IMR-90 (cell line): Measurements from ENCODE around the gene MYBL2. TPM values are rescaled to one million over a fixed set of nuclear protein-coding genes. Genes with fewer than 3 reads are reported as not detected.

Source experiments
- ATAC-seq: fragments of 200-7000 bp; cut with Tn5 transposase; 2 replicates; pipeline ENCODE4 v1.9.1; 2020; ENCODE audit warnings: low read depth, mild to moderate bottlenecking, moderate library complexity
- BruUV-seq: library from RNA; stranded (reverse); fragments of 400-500 nt; replicated peaks from 2 replicates; lab custom pipeline; 2021; lab: Mats Ljungman, UMichigan
- CTCF ChIA-PET: fragments of 300-600 bp; formaldehyde crosslinking; extraction: SDS; loops from one replicate; lab custom pipeline; 2021; ENCODE audit warnings: antibody characterized with exemption; lab: Yijun Ruan, JAX
- POLR2A ChIA-PET: fragments of 300-600 bp; sonication (Branson Sonifier 250); formaldehyde crosslinking; loops from one replicate; lab custom pipeline; 2022; ENCODE audit warnings: antibody characterized with exemption; ENCODE audit not compliant: unreplicated experiment; lab: Charles Lee
- DNase-seq: peaks from one replicate; pipeline ENCODE4 v3.0.0; 2013
- H2AFZ ChIP-seq: replicated peaks from 2 replicates; pipeline ENCODE3; 2013; ENCODE audit warnings: low read length, mild to moderate bottlenecking; ENCODE audit not compliant: poor library complexity
- H2AK5ac ChIP-seq: 2 replicates; pipeline ENCODE4 v1.6.1; 2013; ENCODE audit warnings: low read depth, low read length, inconsistent platforms
- H2AK9ac ChIP-seq: replicated peaks from 2 replicates; pipeline ENCODE3; 2013; ENCODE audit warnings: mild to moderate bottlenecking, low read depth, low read length, moderate library complexity; ENCODE audit not compliant: poor library complexity
- H2BK120ac ChIP-seq: 2 replicates; pipeline ENCODE4 v1.6.1; 2013; ENCODE audit warnings: low read depth, low read length, inconsistent platforms
- H2BK15ac ChIP-seq: 3 replicates; pipeline ENCODE4 v1.6.1; 2013; ENCODE audit warnings: low read depth, low read length, inconsistent platforms
- H2BK20ac ChIP-seq: 2 replicates; pipeline ENCODE4 v1.6.1; 2013; ENCODE audit warnings: low read depth, mild to moderate bottlenecking, inconsistent platforms, low read length, moderate library complexity
- H2BK5ac ChIP-seq: 2 replicates; pipeline ENCODE4 v1.6.1; 2013; ENCODE audit warnings: mild to moderate bottlenecking, low read depth, low read length, inconsistent platforms; ENCODE audit not compliant: poor library complexity, severe bottlenecking
- H3K14ac ChIP-seq: replicated peaks from 2 replicates; pipeline ENCODE4 v1.6.1; 2013; ENCODE audit warnings: low read depth, low read length, inconsistent platforms
- H3K18ac ChIP-seq: 2 replicates; pipeline ENCODE4 v1.6.1; 2013; ENCODE audit warnings: low read depth, low read length, control low read depth
- H3K23ac ChIP-seq: 2 replicates; pipeline ENCODE4 v1.6.1; 2013; ENCODE audit warnings: low read depth, low read length, inconsistent platforms
- H3K27ac ChIP-seq: 2 replicates; pipeline ENCODE4 v1.5.1; 2013; ENCODE audit warnings: mild to moderate bottlenecking, control low read depth, low read length; ENCODE audit not compliant: insufficient read depth
- H3K27me3 ChIP-seq: 2 replicates; pipeline ENCODE4 v1.6.1; 2013; ENCODE audit warnings: low read length; ENCODE audit not compliant: control insufficient read depth, insufficient read depth
- H3K36me3 ChIP-seq: 2 replicates; pipeline ENCODE4 v1.6.1; 2013; ENCODE audit warnings: low read length, mixed read lengths; ENCODE audit not compliant: control insufficient read depth, insufficient read depth
- H3K4ac ChIP-seq: 2 replicates; pipeline ENCODE4 v1.6.1; 2013; ENCODE audit warnings: low read depth, low read length, inconsistent platforms
- H3K4me1 ChIP-seq: 2 replicates; pipeline ENCODE4 v1.6.1; 2013; ENCODE audit warnings: low read length, mixed read lengths; ENCODE audit not compliant: control insufficient read depth, insufficient read depth
- H3K4me2 ChIP-seq: 2 replicates; pipeline ENCODE4 v1.6.1; 2013; ENCODE audit warnings: low read depth, mild to moderate bottlenecking, control low read depth, low read length, moderate library complexity
- H3K4me3 ChIP-seq: 2 replicates; pipeline ENCODE4 v1.5.1; 2013; ENCODE audit warnings: low read depth, mild to moderate bottlenecking, control low read depth, low read length, moderate library complexity; ENCODE audit not compliant: insufficient read depth
- H3K56ac ChIP-seq: 2 replicates; pipeline ENCODE4 v1.6.1; 2013; ENCODE audit warnings: low read length, inconsistent platforms; ENCODE audit not compliant: insufficient read depth; ENCODE audit errors: extremely low read depth
- H3K79me1 ChIP-seq, 2 experiments: 2 replicates each; pipeline ENCODE4 v1.6.1; 2013; ENCODE audit warnings: low read length in 2 of 2, inconsistent platforms in 1 of 2, low read depth in 1 of 2
- H3K9ac ChIP-seq: 2 replicates; pipeline ENCODE4 v1.6.1; 2013; ENCODE audit warnings: low read depth, low read length, control low read depth
- H3K9me1 ChIP-seq: 2 replicates; pipeline ENCODE4 v1.6.1; 2013; ENCODE audit warnings: low read length, inconsistent platforms; ENCODE audit not compliant: insufficient read depth
- H3K9me3 ChIP-seq: 2 replicates; pipeline ENCODE4 v1.6.1; 2013; ENCODE audit warnings: low read length; ENCODE audit not compliant: control insufficient read depth, insufficient read depth
- H4K20me1 ChIP-seq: 2 replicates; pipeline ENCODE4 v1.6.1; 2013; ENCODE audit warnings: low read length, inconsistent platforms; ENCODE audit not compliant: insufficient read depth
- H4K5ac ChIP-seq: 2 replicates; pipeline ENCODE4 v1.6.1; 2013; ENCODE audit warnings: mild to moderate bottlenecking, low read depth, low read length, control low read depth
- H4K8ac ChIP-seq, 2 experiments: 2 replicates each; pipeline ENCODE4 v1.6.1; 2013; ENCODE audit warnings: low read depth in 2 of 2, low read length in 2 of 2, control low read depth in 1 of 2, inconsistent platforms in 1 of 2
- H4K91ac ChIP-seq: 2 replicates; pipeline ENCODE4 v1.6.1; 2013; ENCODE audit warnings: low read depth, low read length, inconsistent platforms; ENCODE audit not compliant: insufficient read depth
- BHLHE40 ChIP-seq: fragments of 150-350 bp; IDR thresholded peaks from 2 replicates; pipeline ENCODE4 v1.6.1; 2016; ENCODE audit warnings: mild to moderate bottlenecking, low read depth, low read length
- CEBPB ChIP-seq: IDR thresholded peaks from 2 replicates; pipeline ENCODE4 v1.6.1; 2012; ENCODE audit warnings: low read depth, low read length, improper control_type of control experiment
- CHD1 ChIP-seq: IDR thresholded peaks from 2 replicates; pipeline ENCODE4 v1.6.1; 2012; ENCODE audit warnings: low read depth, low read length, improper control_type of control experiment
- ELK1 ChIP-seq: fragments of 150-350 bp; IDR thresholded peaks from 2 replicates; pipeline ENCODE4 v1.6.1; 2016; ENCODE audit warnings: low read depth, mild to moderate bottlenecking, low read length, moderate library complexity, borderline replicate concordance
- FOS ChIP-seq: fragments of 150-350 bp; IDR thresholded peaks from 2 replicates; pipeline ENCODE4 v1.6.1; 2016; ENCODE audit warnings: low read depth, low read length
- MAFK ChIP-seq: IDR thresholded peaks from 2 replicates; pipeline ENCODE4 v1.6.1; 2012; ENCODE audit warnings: low read depth, low read length, improper control_type of control experiment
- MAZ ChIP-seq: IDR thresholded peaks from 2 replicates; pipeline ENCODE4 v1.6.1; 2012; ENCODE audit warnings: low read depth, mild to moderate bottlenecking, low read length, improper control_type of control experiment, moderate library complexity, borderline replicate concordance
- MXI1 ChIP-seq: IDR thresholded peaks from 2 replicates; pipeline ENCODE4 v1.6.1; 2012; ENCODE audit warnings: low read depth, mild to moderate bottlenecking, low read length, moderate library complexity, borderline replicate concordance
- NFE2L2 ChIP-seq: fragments of 150-350 bp; IDR thresholded peaks from 2 replicates; pipeline ENCODE4 v1.6.1; 2016; ENCODE audit warnings: low read depth, mild to moderate bottlenecking, low read length
- POLR2A ChIP-seq: IDR thresholded peaks from 2 replicates; pipeline ENCODE4 v1.6.1; 2012; ENCODE audit warnings: mild to moderate bottlenecking, low read depth, low read length
- RAD21 ChIP-seq: IDR thresholded peaks from 2 replicates; pipeline ENCODE4 v1.6.1; 2012; ENCODE audit warnings: low read length, improper control_type of control experiment
- RCOR1 ChIP-seq: IDR thresholded peaks from 2 replicates; pipeline ENCODE4 v1.6.1; 2012; ENCODE audit warnings: mild to moderate bottlenecking, low read length, improper control_type of control experiment; ENCODE audit not compliant: insufficient replicate concordance
- RFX5 ChIP-seq: IDR thresholded peaks from 2 replicates; pipeline ENCODE4 v1.8.0; 2012; ENCODE audit warnings: low read depth, mild to moderate bottlenecking, low read length, moderate library complexity
- SMC3 ChIP-seq: fragments of 150-350 bp; IDR thresholded peaks from 2 replicates; pipeline ENCODE4 v1.6.1; 2016; ENCODE audit warnings: low read depth, mild to moderate bottlenecking, antibody characterized with exemption, low read length, moderate library complexity
- USF2 ChIP-seq: fragments of 150-350 bp; IDR thresholded peaks from 2 replicates; pipeline ENCODE4 v1.6.1; 2017; ENCODE audit warnings: mild to moderate bottlenecking, antibody characterized with exemption, low read length, low read depth
- WGBS, 2 experiments: methylation state at CpG; one replicate each; pipeline versions ENCODE4 v1.1.5 to v1.1.7; 2013; ENCODE audit warnings: missing lambda C conversion rate in 2 of 2; ENCODE audit not compliant: insufficient read length in 1 of 2; ENCODE audit errors: extremely low coverage in 2 of 2; 5-methylcytosine and 5-hydroxymethylcytosine counted together
- dilution Hi-C: fragments of 300-500 bp; cut with HindIII; formaldehyde crosslinking; loops from one replicate; pipeline ENCODE4 v1.14.3; 2018; ENCODE audit warnings: low sequenced_read_pairs; ENCODE audit not compliant: unreplicated experiment
- in situ Hi-C: fragments of 300-500 bp; cut with MboI; formaldehyde crosslinking; loops from 3 replicates; pipeline ENCODE4 v1.14.3; 2019; ENCODE audit warnings: low sequenced_read_pairs, inconsistent platforms, mixed read lengths
- intact Hi-C: fragments of 100-400 bp; cut with micrococcal nuclease; formaldehyde crosslinking; loops from 2 replicates; pipeline ENCODE4 v1.10.0; 2022
- polyA plus RNA-seq, 3 experiments: library from polyadenylated mRNA; depleted of rRNA; stranded (reverse); fragments of >200 nt; gene quantifications; 2 replicates each; pipeline ENCODE4 v1.2.3, GENCODE V29; 2012; ENCODE audit warnings: low replicate concordance in 1 of 3
- total RNA-seq: library from RNA; depleted of rRNA; stranded (reverse); fragments of >200 nt; gene quantifications from 2 replicates; pipeline ENCODE4 v1.2.3, GENCODE V29; 2012
- TF ChIP-seq, protein P1 (sequence below): conservative IDR thresholded peaks from 2 replicates; pipeline ENCODE4 v1.5.1; 2012; ENCODE audit warnings: mild to moderate bottlenecking, low read depth, low read length, improper control_type of control experiment

The MYBL2 gene
- total and polyA plus RNA-seq, 2 of the 4 experiments (the other 2 are of a cell fraction) = 12.4 to 23.1 TPM

DNA sequence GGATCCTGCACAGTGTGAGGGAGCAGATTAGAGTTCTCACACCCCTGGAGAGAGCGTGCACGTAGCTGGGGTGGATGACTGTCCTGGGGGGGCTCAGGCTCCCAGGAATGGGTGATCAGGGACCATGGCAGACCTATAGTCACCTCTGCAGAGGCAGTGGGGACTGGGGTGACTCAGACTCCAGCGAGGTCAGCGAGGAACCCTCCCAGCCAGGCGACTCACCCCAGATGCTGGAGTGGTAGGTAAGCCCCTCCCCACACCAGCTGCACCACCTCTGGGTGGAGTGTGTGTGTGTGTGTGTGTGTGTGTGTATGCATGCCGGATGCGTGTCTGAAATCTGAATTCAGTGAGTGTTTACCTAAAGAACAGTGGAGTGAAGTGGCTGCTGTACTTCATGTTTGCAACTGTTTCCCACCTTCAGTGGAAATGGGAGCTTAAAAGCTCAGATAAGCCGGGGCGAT is 77.3 kb downstream of the MYBL2 start:
- ATAC-seq = peak; percentile 50
- POLR2A ChIA-PET = no interaction called here

More for the DNA sequence above, 77.3 kb downstream of the MYBL2 start:
- Histone ChIP-seq H2BK20ac (no peak overlapping the region), H4K5ac (no peak overlapping the region), H2AK9ac (peak overlapping the region; percentile 45), H2AK5ac (no peak overlapping the region), H3K14ac (no peak overlapping the region), H3K23ac (no peak overlapping the region), H4K91ac (no peak overlapping the region), H2BK120ac (no peak overlapping the region), H2BK5ac (no peak overlapping the region), H4K20me1 (no peaks in the 10 kb centered on the region), H2AFZ (peak overlapping the region; percentile 66), H3K9ac (no peak overlapping the region), H3K4me3 (no peak overlapping the region), H3K79me1 (no peaks in the 10 kb centered on the region), H4K8ac (no peak overlapping the region), H3K9me1 (no peaks in the 10 kb centered on the region), H2BK15ac (no peak overlapping the region), H3K4me2 (no peak overlapping the region), H3K36me3 (no peaks in the 10 kb centered on the region), H3K27me3 (no peaks in the 10 kb centered on the region; the same call in 1 of the 2 replicates), H3K27ac (no peak overlapping the region), H3K4me1 (no peaks in the 10 kb centered on the region; the same call in 1 of the 2 replicates), H3K56ac (no peak overlapping the region), H3K9me3 (no peaks in the 10 kb centered on the region; the same call in 1 of the 2 replicates), H3K18ac (no peak overlapping the region), H3K4ac (no peak overlapping the region)
- TF ChIP-seq NFE2L2 (no peak), MXI1 (no peak), CHD1 (no peak), POLR2A (no peak), ELK1 (no peak), RCOR1 (no peak), BHLHE40 (no peak), CEBPB (no peak), RAD21 (no peak), USF2 (no peak), FOS (no peak), MAFK (no peak), RFX5 (no peak), MAZ (no peak), SMC3 (no peak)
- TF ChIP-seq, protein P1, sequence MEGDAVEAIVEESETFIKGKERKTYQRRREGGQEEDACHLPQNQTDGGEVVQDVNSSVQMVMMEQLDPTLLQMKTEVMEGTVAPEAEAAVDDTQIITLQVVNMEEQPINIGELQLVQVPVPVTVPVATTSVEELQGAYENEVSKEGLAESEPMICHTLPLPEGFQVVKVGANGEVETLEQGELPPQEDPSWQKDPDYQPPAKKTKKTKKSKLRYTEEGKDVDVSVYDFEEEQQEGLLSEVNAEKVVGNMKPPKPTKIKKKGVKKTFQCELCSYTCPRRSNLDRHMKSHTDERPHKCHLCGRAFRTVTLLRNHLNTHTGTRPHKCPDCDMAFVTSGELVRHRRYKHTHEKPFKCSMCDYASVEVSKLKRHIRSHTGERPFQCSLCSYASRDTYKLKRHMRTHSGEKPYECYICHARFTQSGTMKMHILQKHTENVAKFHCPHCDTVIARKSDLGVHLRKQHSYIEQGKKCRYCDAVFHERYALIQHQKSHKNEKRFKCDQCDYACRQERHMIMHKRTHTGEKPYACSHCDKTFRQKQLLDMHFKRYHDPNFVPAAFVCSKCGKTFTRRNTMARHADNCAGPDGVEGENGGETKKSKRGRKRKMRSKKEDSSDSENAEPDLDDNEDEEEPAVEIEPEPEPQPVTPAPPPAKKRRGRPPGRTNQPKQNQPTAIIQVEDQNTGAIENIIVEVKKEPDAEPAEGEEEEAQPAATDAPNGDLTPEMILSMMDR = no peak
- peak; percentile 72 for DNase-seq
- in situ Hi-C loops (no loop called here), dilution Hi-C loops (no loop called here), intact Hi-C loops (no loop called here)
- no TSS peak for BruUV-seq
- 83% methylated on average over 1 of the region's 9 CpGs; no CpG with 5 or more reads in 1 of the 2 experiments for WGBS, 2 experiments
- CTCF ChIA-PET = interaction anchor here (0.5 kb wide), 1 partner anchor 170 kb away, joined by 4 read pairs; no protein-coding TSS in a partner anchor
